ENCODE data around the gene RNF223. TPM values are rescaled to one million over a fixed set of nuclear protein-coding genes. Genes with fewer than 3 reads are reported as not detected.

Gene RNF223
- total and polyA plus RNA-seq, 2 of the 13 experiments (the other 11 are each of a cell fraction or from before 2014, with no cell fraction given): 0.03 TPM; not detected in 1

DNA sequence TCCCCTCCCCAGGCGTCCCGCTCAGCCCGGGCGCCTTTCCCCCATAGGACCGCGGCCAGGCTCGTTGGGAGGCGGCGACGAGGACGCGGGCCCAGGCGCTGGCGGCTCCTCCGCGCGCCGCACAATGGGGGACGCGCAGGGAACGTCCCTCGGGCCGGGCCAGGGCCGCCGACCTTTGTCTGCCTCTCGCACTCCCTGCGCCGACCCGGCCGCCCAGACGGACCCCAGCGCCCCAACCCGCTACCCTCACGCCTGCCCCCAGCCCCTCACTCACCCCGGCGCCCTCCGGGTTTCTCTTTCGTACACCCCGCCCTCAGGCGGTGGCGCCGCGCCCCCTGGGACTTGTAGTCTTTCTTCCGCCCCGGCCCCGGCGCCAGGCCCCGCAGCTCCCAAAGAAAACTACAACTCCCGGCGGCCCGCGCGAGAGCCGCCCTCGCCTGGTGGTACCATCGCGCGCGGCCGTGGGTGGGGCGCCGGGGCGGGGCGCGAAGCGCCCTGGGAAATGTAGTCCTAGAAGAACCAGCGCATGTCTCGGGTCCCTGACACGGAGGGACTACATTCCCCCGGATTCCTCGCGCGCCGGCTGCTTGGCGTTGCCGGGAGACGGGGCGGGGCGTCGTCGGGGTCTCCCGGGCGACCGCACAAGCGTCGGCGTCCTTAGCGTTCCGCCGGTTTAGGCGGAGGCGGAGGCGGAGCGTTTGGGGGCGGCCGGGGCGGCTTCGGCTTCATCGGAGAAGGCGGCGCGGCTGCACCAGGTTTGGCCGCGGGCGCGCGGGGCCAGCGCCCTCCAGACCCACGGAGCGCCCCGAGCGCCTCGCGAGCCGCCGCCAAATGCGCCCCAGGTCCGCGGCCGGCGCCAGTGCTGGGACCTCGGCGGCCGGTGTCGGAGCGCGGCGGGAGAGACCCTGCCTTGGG lies 41.9 kb upstream of the RNF223 start, which contains the start of gene C1orf159 (continued):
- TF ChIP-seq, protein P1, sequence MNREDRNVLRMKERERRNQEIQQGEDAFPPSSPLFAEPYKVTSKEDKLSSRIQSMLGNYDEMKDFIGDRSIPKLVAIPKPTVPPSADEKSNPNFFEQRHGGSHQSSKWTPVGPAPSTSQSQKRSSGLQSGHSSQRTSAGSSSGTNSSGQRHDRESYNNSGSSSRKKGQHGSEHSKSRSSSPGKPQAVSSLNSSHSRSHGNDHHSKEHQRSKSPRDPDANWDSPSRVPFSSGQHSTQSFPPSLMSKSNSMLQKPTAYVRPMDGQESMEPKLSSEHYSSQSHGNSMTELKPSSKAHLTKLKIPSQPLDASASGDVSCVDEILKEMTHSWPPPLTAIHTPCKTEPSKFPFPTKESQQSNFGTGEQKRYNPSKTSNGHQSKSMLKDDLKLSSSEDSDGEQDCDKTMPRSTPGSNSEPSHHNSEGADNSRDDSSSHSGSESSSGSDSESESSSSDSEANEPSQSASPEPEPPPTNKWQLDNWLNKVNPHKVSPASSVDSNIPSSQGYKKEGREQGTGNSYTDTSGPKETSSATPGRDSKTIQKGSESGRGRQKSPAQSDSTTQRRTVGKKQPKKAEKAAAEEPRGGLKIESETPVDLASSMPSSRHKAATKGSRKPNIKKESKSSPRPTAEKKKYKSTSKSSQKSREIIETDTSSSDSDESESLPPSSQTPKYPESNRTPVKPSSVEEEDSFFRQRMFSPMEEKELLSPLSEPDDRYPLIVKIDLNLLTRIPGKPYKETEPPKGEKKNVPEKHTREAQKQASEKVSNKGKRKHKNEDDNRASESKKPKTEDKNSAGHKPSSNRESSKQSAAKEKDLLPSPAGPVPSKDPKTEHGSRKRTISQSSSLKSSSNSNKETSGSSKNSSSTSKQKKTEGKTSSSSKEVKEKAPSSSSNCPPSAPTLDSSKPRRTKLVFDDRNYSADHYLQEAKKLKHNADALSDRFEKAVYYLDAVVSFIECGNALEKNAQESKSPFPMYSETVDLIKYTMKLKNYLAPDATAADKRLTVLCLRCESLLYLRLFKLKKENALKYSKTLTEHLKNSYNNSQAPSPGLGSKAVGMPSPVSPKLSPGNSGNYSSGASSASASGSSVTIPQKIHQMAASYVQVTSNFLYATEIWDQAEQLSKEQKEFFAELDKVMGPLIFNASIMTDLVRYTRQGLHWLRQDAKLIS (CRISPR knock-in tag; IDR thresholded peaks at IDR 0.05): no peak
- TF ChIP-seq ZSCAN20 (CRISPR knock-in tag; IDR thresholded peaks at IDR 0.05; ENCODE audit: borderline replicate concordance): 0 out of 2 replicates have a peak, but pooled peaks have one; percentile 66
- 0 out of 2 replicates have a peak, but pooled peaks have one; percentile 40 for TF ChIP-seq TARDBP (CRISPR knock-in tag; IDR thresholded peaks at IDR 0.05)
- no peak for TF ChIP-seq ZNF343 (CRISPR knock-in tag; IDR thresholded peaks at IDR 0.05)
- TF ChIP-seq, protein P2, sequence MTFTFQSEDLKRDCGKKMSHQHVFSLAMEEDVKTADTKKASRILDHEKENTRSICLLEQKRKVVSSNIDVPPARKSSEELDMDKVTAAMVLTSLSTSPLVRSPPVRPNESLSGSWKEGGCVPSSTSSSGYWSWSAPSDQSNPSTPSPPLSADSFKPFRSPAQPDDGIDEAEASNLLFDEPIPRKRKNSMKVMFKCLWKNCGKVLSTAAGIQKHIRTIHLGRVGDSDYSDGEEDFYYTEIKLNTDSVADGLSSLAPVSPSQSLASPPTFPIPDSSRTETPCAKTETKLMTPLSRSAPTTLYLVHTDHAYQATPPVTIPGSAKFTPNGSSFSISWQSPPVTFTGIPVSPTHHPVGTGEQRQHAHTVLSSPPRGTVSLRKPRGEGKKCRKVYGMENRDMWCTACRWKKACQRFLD (CRISPR knock-in tag; IDR thresholded peaks at IDR 0.05; ENCODE audit: borderline replicate concordance): peak; percentile 51; the same call in 1 of the 2 replicates
- TF ChIP-seq, protein P3, sequence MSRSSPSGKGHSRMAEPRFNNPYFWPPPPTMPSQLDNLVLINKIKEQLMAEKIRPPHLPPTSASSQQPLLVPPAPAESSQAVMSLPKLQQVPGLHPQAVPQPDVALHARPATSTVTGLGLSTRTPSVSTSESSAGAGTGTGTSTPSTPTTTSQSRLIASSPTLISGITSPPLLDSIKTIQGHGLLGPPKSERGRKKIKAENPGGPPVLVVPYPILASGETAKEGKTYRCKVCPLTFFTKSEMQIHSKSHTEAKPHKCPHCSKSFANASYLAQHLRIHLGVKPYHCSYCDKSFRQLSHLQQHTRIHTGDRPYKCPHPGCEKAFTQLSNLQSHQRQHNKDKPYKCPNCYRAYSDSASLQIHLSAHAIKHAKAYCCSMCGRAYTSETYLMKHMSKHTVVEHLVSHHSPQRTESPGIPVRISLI (CRISPR knock-in tag; IDR thresholded peaks at IDR 0.05; ENCODE audit: borderline replicate concordance): no peak
- peak; percentile 44; the same call in 1 of the 2 replicates for TF ChIP-seq TBP (CRISPR knock-in tag; IDR thresholded peaks at IDR 0.05)
- TF ChIP-seq, protein P4, sequence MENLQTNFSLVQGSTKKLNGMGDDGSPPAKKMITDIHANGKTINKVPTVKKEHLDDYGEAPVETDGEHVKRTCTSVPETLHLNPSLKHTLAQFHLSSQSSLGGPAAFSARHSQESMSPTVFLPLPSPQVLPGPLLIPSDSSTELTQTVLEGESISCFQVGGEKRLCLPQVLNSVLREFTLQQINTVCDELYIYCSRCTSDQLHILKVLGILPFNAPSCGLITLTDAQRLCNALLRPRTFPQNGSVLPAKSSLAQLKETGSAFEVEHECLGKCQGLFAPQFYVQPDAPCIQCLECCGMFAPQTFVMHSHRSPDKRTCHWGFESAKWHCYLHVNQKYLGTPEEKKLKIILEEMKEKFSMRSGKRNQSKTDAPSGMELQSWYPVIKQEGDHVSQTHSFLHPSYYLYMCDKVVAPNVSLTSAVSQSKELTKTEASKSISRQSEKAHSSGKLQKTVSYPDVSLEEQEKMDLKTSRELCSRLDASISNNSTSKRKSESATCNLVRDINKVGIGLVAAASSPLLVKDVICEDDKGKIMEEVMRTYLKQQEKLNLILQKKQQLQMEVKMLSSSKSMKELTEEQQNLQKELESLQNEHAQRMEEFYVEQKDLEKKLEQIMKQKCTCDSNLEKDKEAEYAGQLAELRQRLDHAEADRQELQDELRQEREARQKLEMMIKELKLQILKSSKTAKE (CRISPR knock-in tag; IDR thresholded peaks at IDR 0.05; ENCODE audit: borderline replicate concordance): no peak
- no peak for TF ChIP-seq PAWR (CRISPR knock-in tag; IDR thresholded peaks at IDR 0.05; ENCODE audit: borderline replicate concordance)
- TF ChIP-seq ZNF205 (CRISPR knock-in tag; IDR thresholded peaks at IDR 0.05): no peak
- no peak for TF ChIP-seq ZNF431 (CRISPR knock-in tag; IDR thresholded peaks at IDR 0.05; ENCODE audit: borderline replicate concordance, low read depth)
- no peak for TF ChIP-seq XBP1 (CRISPR knock-in tag; IDR thresholded peaks at IDR 0.05)
- TF ChIP-seq, protein P5, sequence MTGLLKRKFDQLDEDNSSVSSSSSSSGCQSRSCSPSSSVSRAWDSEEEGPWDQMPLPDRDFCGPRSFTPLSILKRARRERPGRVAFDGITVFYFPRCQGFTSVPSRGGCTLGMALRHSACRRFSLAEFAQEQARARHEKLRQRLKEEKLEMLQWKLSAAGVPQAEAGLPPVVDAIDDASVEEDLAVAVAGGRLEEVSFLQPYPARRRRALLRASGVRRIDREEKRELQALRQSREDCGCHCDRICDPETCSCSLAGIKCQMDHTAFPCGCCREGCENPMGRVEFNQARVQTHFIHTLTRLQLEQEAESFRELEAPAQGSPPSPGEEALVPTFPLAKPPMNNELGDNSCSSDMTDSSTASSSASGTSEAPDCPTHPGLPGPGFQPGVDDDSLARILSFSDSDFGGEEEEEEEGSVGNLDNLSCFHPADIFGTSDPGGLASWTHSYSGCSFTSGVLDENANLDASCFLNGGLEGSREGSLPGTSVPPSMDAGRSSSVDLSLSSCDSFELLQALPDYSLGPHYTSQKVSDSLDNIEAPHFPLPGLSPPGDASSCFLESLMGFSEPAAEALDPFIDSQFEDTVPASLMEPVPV (CRISPR knock-in tag; IDR thresholded peaks at IDR 0.05): no peak; the same call in 1 of the 2 replicates
- no peak for TF ChIP-seq CBX2 (IDR thresholded peaks at IDR 0.05; ENCODE audit: low read depth, low read length)
- TF ChIP-seq CBX2 (CRISPR knock-in tag; IDR thresholded peaks at IDR 0.05; ENCODE audit: low read depth): no peak
- TF ChIP-seq TCF12 (IDR thresholded peaks at IDR 0.05): no peak
- 0 out of 2 replicates have a peak, but pooled peaks have one; percentile 20 for TF ChIP-seq TCF12 (CRISPR knock-in tag; IDR thresholded peaks at IDR 0.05)
- TF ChIP-seq ZNF446 (CRISPR knock-in tag; IDR thresholded peaks at IDR 0.05): no peak

Measured in HepG2 (cell line).